Neuronal stem cell (in vitro differentiated cells): ENCODE results near the gene SUN5.

Source experiments
- DNase-seq: peaks from one replicate; pipeline ENCODE4 v3.0.0-alpha.2; 2013; ENCODE audit warnings: low spot score
- H2AFZ ChIP-seq: one replicate; pipeline ENCODE4 v1.6.1; 2013; ENCODE audit warnings: mild to moderate bottlenecking, low read length, inconsistent platforms
- H2AK5ac ChIP-seq: 2 replicates; pipeline ENCODE4 v1.6.1; 2013; ENCODE audit warnings: low read depth, mild to moderate bottlenecking, inconsistent platforms, low read length, moderate library complexity, mixed read lengths
- H2BK120ac ChIP-seq: 2 replicates; pipeline ENCODE4 v1.6.1; 2013; ENCODE audit warnings: low read depth, mild to moderate bottlenecking, inconsistent platforms, low read length, moderate library complexity, mixed read lengths
- H2BK12ac ChIP-seq: one replicate; pipeline ENCODE4 v1.6.1; 2013; ENCODE audit warnings: low read length, inconsistent platforms
- H2BK15ac ChIP-seq: 2 replicates; pipeline ENCODE4 v1.6.1; 2013; ENCODE audit warnings: mild to moderate bottlenecking, low read length, inconsistent platforms, mixed read lengths
- H2BK5ac ChIP-seq: one replicate; pipeline ENCODE4 v1.6.1; 2013; ENCODE audit warnings: inconsistent platforms, mild to moderate bottlenecking, low read length, moderate library complexity
- H3K14ac ChIP-seq: one replicate; pipeline ENCODE4 v1.6.1; 2013; ENCODE audit warnings: low read length, inconsistent platforms
- H3K18ac ChIP-seq: 2 replicates; pipeline ENCODE4 v1.6.1; 2013; ENCODE audit warnings: low read length, inconsistent platforms
- H3K23ac ChIP-seq: 2 replicates; pipeline ENCODE4 v1.6.1; 2013; ENCODE audit warnings: low read depth, mild to moderate bottlenecking, mixed read lengths, low read length, inconsistent platforms; ENCODE audit not compliant: poor library complexity
- H3K27ac ChIP-seq: replicated peaks from 3 replicates; pipeline ENCODE4 v1.5.1; 2013; ENCODE audit warnings: low read length, inconsistent platforms
- H3K27me3 ChIP-seq, 3 experiments: 2 replicates each; pipeline ENCODE4 v1.6.1; 2013; ENCODE audit warnings: low read length in 3 of 3, mild to moderate bottlenecking in 2 of 3, inconsistent platforms in 1 of 3, low read depth in 1 of 3, mixed read lengths in 1 of 3, moderate library complexity in 1 of 3; ENCODE audit not compliant: control insufficient read depth in 3 of 3, insufficient read depth in 3 of 3
- H3K36me3 ChIP-seq, 2 donors: replicated peaks in 1 of 2; 2 replicates each; pipeline ENCODE4 v1.6.1; 2013; ENCODE audit warnings: low read length in 2 of 2; ENCODE audit not compliant: control insufficient read depth in 2 of 2, insufficient read depth in 2 of 2
- H3K4ac ChIP-seq: 2 replicates; pipeline ENCODE4 v1.6.1; 2013; ENCODE audit warnings: inconsistent platforms, mild to moderate bottlenecking, low read length, moderate library complexity
- H3K4me1 ChIP-seq, 2 donors: 1 replicate in 1 of 2; 2 replicates in 1 of 2; pipeline ENCODE4 v1.6.1; 2013; ENCODE audit warnings: low read length in 2 of 2, low read depth in 1 of 2; ENCODE audit not compliant: control insufficient read depth in 2 of 2, insufficient read depth in 1 of 2
- H3K4me2 ChIP-seq: one replicate; pipeline ENCODE4 v1.6.1; 2013; ENCODE audit warnings: mild to moderate bottlenecking, low read length, inconsistent platforms; ENCODE audit not compliant: insufficient read depth, poor library complexity, severe bottlenecking
- H3K4me3 ChIP-seq, 2 donors: 2 replicates each; pipeline ENCODE4 v1.5.1; 2013; ENCODE audit warnings: low read length in 2 of 2, mild to moderate bottlenecking in 2 of 2, inconsistent platforms in 1 of 2, moderate library complexity in 1 of 2
- H3K79me1 ChIP-seq: one replicate; pipeline ENCODE4 v1.6.1; 2013; ENCODE audit warnings: low read depth, mild to moderate bottlenecking, inconsistent platforms, low read length, moderate library complexity
- H3K9ac ChIP-seq: one replicate; pipeline ENCODE4 v1.6.1; 2013; ENCODE audit warnings: mild to moderate bottlenecking, low read depth, low read length, inconsistent platforms; ENCODE audit not compliant: poor library complexity
- H3K9me3 ChIP-seq, 2 donors: replicated peaks in 1 of 2; 2 replicates each; pipeline versions ENCODE3 to v1.6.1; 2013; ENCODE audit warnings: low read length in 2 of 2, mild to moderate bottlenecking in 2 of 2, inconsistent platforms in 1 of 2, low read depth in 1 of 2, mixed read lengths in 1 of 2, moderate library complexity in 1 of 2; ENCODE audit not compliant: control insufficient read depth in 2 of 2, insufficient read depth in 1 of 2
- H4K8ac ChIP-seq: one replicate; pipeline ENCODE4 v1.6.1; 2013; ENCODE audit warnings: low read depth, mild to moderate bottlenecking, inconsistent platforms, low read length, moderate library complexity
- H4K91ac ChIP-seq: one replicate; pipeline ENCODE4 v1.6.1; 2013; ENCODE audit warnings: low read length, low read depth, mild to moderate bottlenecking, inconsistent platforms; ENCODE audit not compliant: poor library complexity
- WGBS, 2 donors: extraction: QIAGEN DNeasy Blood & Tissue Kit; methylation state at CpG; one replicate each; pipeline ENCODE4 v1.1.7; 2013; ENCODE audit warnings: missing lambda C conversion rate in 2 of 2, mixed read lengths in 1 of 2; ENCODE audit not compliant: insufficient read length in 2 of 2, insufficient replicate concordance in 1 of 2; ENCODE audit errors: extremely low coverage in 2 of 2; 5-methylcytosine and 5-hydroxymethylcytosine counted together

The SUN5 gene

GRCh38 chr20:33005132-33005566, 916 bp upstream of the SUN5 start:
- Histone ChIP-seq H3K4ac (no peak overlapping the region), H3K23ac (no peak overlapping the region), H3K4me3 (no peak overlapping the region), H3K27me3 (peaks cover 0 to 1% (median 0%) of the 10 kb centered on the region in 3 experiments), H3K36me3 (no peaks in the 10 kb centered on the region), H3K27ac (no peak overlapping the region), H3K4me1 (peaks cover 10 to 11% of the 10 kb centered on the region in 2 donors), H2AK5ac (no peak overlapping the region), H3K14ac (no peak overlapping the region), H3K9me3 (peaks cover 0 to 5% of the 10 kb centered on the region in 2 donors), H2BK12ac (no peak overlapping the region), H3K79me1 (no peaks in the 10 kb centered on the region), H2AFZ (no peak overlapping the region), H3K4me2 (no peak overlapping the region), H2BK5ac (no peak overlapping the region), H3K18ac (no peak overlapping the region), H3K9ac (no peak overlapping the region), H4K8ac (no peak overlapping the region), H2BK15ac (no peak overlapping the region), H2BK120ac (no peak overlapping the region), H4K91ac (no peak overlapping the region)
- DNase-seq: no peak
- WGBS, 2 donors: no CpG with 5 or more reads among the region's 4 CpGs

- no peak overlapping the region for H3K9ac ChIP-seq
- H3K14ac ChIP-seq: no peak overlapping the region
- H3K79me1 ChIP-seq: no peaks in the 10 kb centered on the region
- H2AK5ac ChIP-seq: no peak overlapping the region
- H2AFZ ChIP-seq: no peak overlapping the region
- no peak overlapping the region for H3K4ac ChIP-seq
- peaks cover 0 to 3% of the 10 kb centered on the region in 2 donors for H3K4me1 ChIP-seq
- no peak overlapping the region for H3K18ac ChIP-seq
- H3K36me3 ChIP-seq: no peaks in the 10 kb centered on the region
- no peak overlapping the region for H2BK12ac ChIP-seq
- no peak overlapping the region for H4K8ac ChIP-seq
- H2BK120ac ChIP-seq: no peak overlapping the region
- H3K4me3 ChIP-seq: no peak overlapping the region
- no peak overlapping the region for H2BK5ac ChIP-seq
- peaks cover 0 to 5% (median 0%) of the 10 kb centered on the region in 3 experiments for H3K27me3 ChIP-seq
- no peak overlapping the region for H3K27ac ChIP-seq
- no peak overlapping the region for H3K4me2 ChIP-seq
- peak overlapping the region; percentile 38 for H4K91ac ChIP-seq
- H2BK15ac ChIP-seq: peak overlapping the region; percentile 18
- DNase-seq: no peak
- no peak overlapping the region for H3K23ac ChIP-seq
- peaks cover 0 to 5% of the 10 kb centered on the region in 2 donors for H3K9me3 ChIP-seq
- no CpG with 5 or more reads among the region's 7 CpGs for WGBS, 2 donors
These were observed 2.0 kb downstream of the SUN5 start for GRCh38 chr20:33002087-33002808.

- Histone ChIP-seq H3K4me3 (no peak overlapping the region), H3K14ac (no peak overlapping the region), H3K36me3 (no peaks in the 10 kb centered on the region), H3K27ac (no peak overlapping the region), H2AFZ (no peak overlapping the region), H3K4me2 (no peak overlapping the region), H3K79me1 (no peaks in the 10 kb centered on the region), H2BK15ac (peak overlapping the region; percentile 26), H2AK5ac (peak overlapping the region; percentile 90), H3K4me1 (peaks cover 0 to 3% of the 10 kb centered on the region in 2 donors), H2BK5ac (no peak overlapping the region), H3K9me3 (peaks cover 0 to 5% of the 10 kb centered on the region in 2 donors), H2BK120ac (no peak overlapping the region), H4K8ac (no peak overlapping the region), H2BK12ac (no peak overlapping the region), H3K27me3 (peaks cover 0 to 5% (median 0%) of the 10 kb centered on the region in 3 experiments), H3K23ac (no peak overlapping the region), H4K91ac (no peak overlapping the region), H3K9ac (no peak overlapping the region), H3K4ac (no peak overlapping the region), H3K18ac (peak overlapping the region; percentile 12)
- no peak for DNase-seq
- WGBS, 2 donors: no CpG with 5 or more reads among the region's 9 CpGs
These were observed 3.3 kb downstream of the SUN5 start for GRCh38 chr20:33000802-33001466.

DNA sequence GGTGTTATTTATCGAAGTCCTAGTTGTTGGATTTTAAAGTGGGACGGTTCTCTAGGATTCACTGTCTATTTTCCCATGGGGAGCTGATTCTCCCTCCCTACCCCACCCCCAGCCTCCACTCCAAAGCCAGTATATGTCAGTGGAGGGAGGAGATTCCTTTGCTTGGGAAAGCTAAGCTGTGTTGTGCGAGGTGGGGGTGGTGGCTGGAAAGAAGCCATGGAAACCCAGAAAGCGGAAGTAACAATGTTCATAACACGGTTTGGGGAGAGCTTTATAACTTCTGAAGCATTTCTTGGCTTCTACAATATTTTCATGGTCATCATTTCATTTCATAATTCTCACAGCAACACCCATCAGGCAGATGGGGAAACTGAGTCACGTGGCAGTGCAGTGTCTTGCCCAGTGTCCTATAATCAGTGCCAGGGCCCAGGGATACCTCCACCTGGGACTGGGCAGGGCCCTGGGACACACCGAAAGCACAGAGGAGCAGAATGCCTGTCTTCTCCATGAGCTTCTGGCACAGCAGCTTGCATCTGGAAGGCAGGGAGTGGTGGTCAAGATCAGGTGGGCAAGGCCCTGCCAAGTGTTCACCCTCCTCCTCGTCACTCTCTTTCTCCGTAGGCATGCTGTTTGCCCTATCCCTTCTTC, 4.5 kb downstream of the SUN5 start:
- Histone ChIP-seq H2BK120ac (no peak overlapping the region), H3K18ac (peak overlapping the region; percentile 31), H3K4me3 (no peak overlapping the region), H3K9me3 (no peaks in the 10 kb centered on the region), H3K36me3 (no peaks in the 10 kb centered on the region), H3K4me1 (peaks cover 0 to 3% of the 10 kb centered on the region in 2 donors), H3K23ac (no peak overlapping the region), H3K14ac (no peak overlapping the region), H2AFZ (no peak overlapping the region), H3K4me2 (no peak overlapping the region), H3K27ac (no peak overlapping the region), H3K9ac (no peak overlapping the region), H2AK5ac (peak overlapping the region; percentile 10), H3K27me3 (peaks cover 0 to 5% (median 0%) of the 10 kb centered on the region in 3 experiments), H4K91ac (no peak overlapping the region), H3K79me1 (no peaks in the 10 kb centered on the region), H2BK15ac (no peak overlapping the region), H3K4ac (no peak overlapping the region), H2BK12ac (no peak overlapping the region), H2BK5ac (no peak overlapping the region), H4K8ac (no peak overlapping the region)
- no peak for DNase-seq
- WGBS, 2 donors: no CpG with 5 or more reads among the region's 9 CpGs
